DMS153 treated with DMSO at 0.1 percent for 48 hours (cell line): ENCODE measurements around the gene TYMP.

Experiments used
- DNase-seq: peaks from one replicate; lab custom pipeline; 2025; ENCODE audit not compliant: unreplicated experiment; lab: John Stamatoyannopoulos, UW

Gene TYMP

GRCh38 chr22:50505776-50506610, 23.8 kb downstream of the TYMP start:
- DNase-seq: no peak

- no peak for DNase-seq
These were observed 24.5 kb downstream of the TYMP start for GRCh38 chr22:50505276-50505775.

- DNase-seq: no peak
These were observed 25.2 kb downstream of the TYMP start for GRCh38 chr22:50504369-50505211.

GRCh38 chr22:50503475-50504145, 26.2 kb downstream of the TYMP start:
- DNase-seq: no peak

GRCh38 chr22:50502628-50503474, 27.0 kb downstream of the TYMP start:
- no peak for DNase-seq

GRCh38 chr22:50502096-50502495, 27.7 kb downstream of the TYMP start:
- DNase-seq: no peak

- DNase-seq: no peak
These were observed 29.4 kb downstream of the TYMP start for GRCh38 chr22:50500452-50500851.

GRCh38 chr22:50498322-50498890, 31.4 kb downstream of the TYMP start:
- peak; percentile 66 for DNase-seq

GRCh38 chr22:50497093-50497492, 32.7 kb downstream of the TYMP start:
- no peak for DNase-seq

GRCh38 chr22:50490531-50491308, 39.1 kb downstream of the TYMP start:
- DNase-seq: no peak

- DNase-seq: no peak
These were observed 40.2 kb downstream of the TYMP start for GRCh38 chr22:50489363-50490243.

- no peak for DNase-seq
These were observed 40.9 kb downstream of the TYMP start for GRCh38 chr22:50488886-50489285.

- DNase-seq: no peak
These were observed 41.7 kb downstream of the TYMP start for GRCh38 chr22:50488006-50488677.

GRCh38 chr22:50487290-50488005, 42.4 kb downstream of the TYMP start:
- no peak for DNase-seq

- no peak for DNase-seq
These were observed 43.1 kb downstream of the TYMP start, which contains the start of gene MIOX for GRCh38 chr22:50486561-50487289. Gene MIOX (plus strand): TSS chr22:50486859. CDS start chr22:50486898, 39 bp downstream.
